H9 (cell line): Measurements from ENCODE around the gene COL8A2. TPM values are rescaled to one million over a fixed set of nuclear protein-coding genes. Genes with fewer than 3 reads are reported as not detected.

Experiments used
- DNase-seq: peaks from one replicate; pipeline ENCODE4 v3.0.0-alpha.2; 2017
- H2AFZ ChIP-seq: one replicate; pipeline ENCODE4 v1.6.1; 2013; ENCODE audit warnings: mild to moderate bottlenecking, low read length, control low read depth, moderate library complexity
- H2AK5ac ChIP-seq: 2 replicates; pipeline ENCODE4 v1.6.1; 2013; ENCODE audit warnings: low read length, control low read depth, mixed read lengths; ENCODE audit not compliant: insufficient read length
- H2BK120ac ChIP-seq: one replicate; pipeline ENCODE4 v1.6.1; 2013; ENCODE audit warnings: low read depth, mild to moderate bottlenecking, low read length, control low read depth, inconsistent platforms; ENCODE audit not compliant: poor library complexity, severe bottlenecking
- H2BK12ac ChIP-seq: 2 replicates; pipeline ENCODE4 v1.6.1; 2013; ENCODE audit warnings: low read length, control low read depth, mixed read lengths, low read depth; ENCODE audit not compliant: insufficient read length
- H2BK15ac ChIP-seq: 2 replicates; pipeline ENCODE4 v1.6.1; 2013; ENCODE audit warnings: low read depth, low read length, control low read depth
- H2BK20ac ChIP-seq: one replicate; pipeline ENCODE4 v1.6.1; 2013; ENCODE audit warnings: low read depth, mild to moderate bottlenecking, low read length, control low read depth, inconsistent platforms; ENCODE audit not compliant: poor library complexity, severe bottlenecking
- H2BK5ac ChIP-seq: 2 replicates; pipeline ENCODE4 v1.6.1; 2013; ENCODE audit warnings: low read length, control low read depth, mixed read lengths; ENCODE audit not compliant: insufficient read length
- H3K14ac ChIP-seq: 2 replicates; pipeline ENCODE4 v1.6.1; 2013; ENCODE audit warnings: low read length, control low read depth; ENCODE audit not compliant: insufficient read depth
- H3K18ac ChIP-seq: 2 replicates; pipeline ENCODE4 v1.6.1; 2013; ENCODE audit warnings: low read depth, mild to moderate bottlenecking, mixed read lengths, low read length, control low read depth; ENCODE audit not compliant: insufficient read length
- H3K23ac ChIP-seq: 2 replicates; pipeline ENCODE4 v1.6.1; 2013; ENCODE audit warnings: low read length, control low read depth, mixed read lengths, low read depth; ENCODE audit not compliant: insufficient read length
- H3K23me2 ChIP-seq: 2 replicates; pipeline ENCODE4 v1.6.1; 2013; ENCODE audit warnings: low read depth, mild to moderate bottlenecking, mixed read lengths, low read length, control low read depth; ENCODE audit not compliant: insufficient read length, poor library complexity, severe bottlenecking
- H3K27ac ChIP-seq: 2 replicates; pipeline ENCODE4 v1.5.1; 2013; ENCODE audit warnings: low read length, control low read depth, mixed read lengths, low read depth; ENCODE audit not compliant: insufficient read length
- H3K27me3 ChIP-seq: 2 replicates; pipeline ENCODE4 v1.6.1; 2013; ENCODE audit warnings: low read length, control low read depth, inconsistent platforms; ENCODE audit not compliant: insufficient read depth
- H3K4ac ChIP-seq: 2 replicates; pipeline ENCODE4 v1.6.1; 2013; ENCODE audit warnings: low read depth, mild to moderate bottlenecking, control low read depth, inconsistent platforms, low read length, moderate library complexity
- H3K4me1 ChIP-seq: 2 replicates; pipeline ENCODE4 v1.6.1; 2013; ENCODE audit warnings: low read length, control low read depth, inconsistent platforms; ENCODE audit not compliant: insufficient read depth
- H3K4me2 ChIP-seq: 2 replicates; pipeline ENCODE4 v1.6.1; 2013; ENCODE audit warnings: low read length, control low read depth, mixed read lengths; ENCODE audit not compliant: insufficient read length, insufficient read depth
- H3K56ac ChIP-seq: 2 replicates; pipeline ENCODE4 v1.6.1; 2013; ENCODE audit warnings: low read depth, mild to moderate bottlenecking, mixed read lengths, low read length, control low read depth; ENCODE audit not compliant: insufficient read length
- H3K79me1 ChIP-seq: 2 replicates; pipeline ENCODE4 v1.6.1; 2013; ENCODE audit warnings: low read depth, mild to moderate bottlenecking, moderate library complexity, low read length, control low read depth, inconsistent platforms; ENCODE audit not compliant: insufficient read depth, poor library complexity, severe bottlenecking
- H3K79me2 ChIP-seq: 2 replicates; pipeline ENCODE4 v1.6.1; 2013; ENCODE audit warnings: low read length, control low read depth, inconsistent platforms; ENCODE audit not compliant: insufficient read depth
- H3K9ac ChIP-seq: 2 replicates; pipeline ENCODE4 v1.6.1; 2013; ENCODE audit warnings: low read length, control low read depth, mixed read lengths; ENCODE audit not compliant: insufficient read length; ENCODE audit errors: extremely low read depth
- H3K9me3 ChIP-seq: one replicate; pipeline ENCODE4 v1.6.1; 2013; ENCODE audit warnings: low read depth, low read length, inconsistent platforms; ENCODE audit not compliant: control insufficient read depth
- H3T11ph ChIP-seq: one replicate; pipeline ENCODE4 v1.6.1; 2013; ENCODE audit warnings: mild to moderate bottlenecking, low read length, control low read depth, inconsistent platforms
- H4K20me1 ChIP-seq: one replicate; pipeline ENCODE4 v1.6.1; 2013; ENCODE audit not compliant: control insufficient read depth, insufficient read length, insufficient read depth
- H4K5ac ChIP-seq: 2 replicates; pipeline ENCODE4 v1.6.1; 2013; ENCODE audit warnings: low read depth, mild to moderate bottlenecking, mixed read lengths, low read length, control low read depth; ENCODE audit not compliant: insufficient read length
- H4K8ac ChIP-seq: replicated peaks from 2 replicates; pipeline ENCODE4 v1.6.1; 2013; ENCODE audit warnings: low read length, control low read depth, mixed read lengths, low read depth; ENCODE audit not compliant: insufficient read length
- H4K91ac ChIP-seq: 2 replicates; pipeline ENCODE4 v1.6.1; 2013; ENCODE audit warnings: low read depth, mild to moderate bottlenecking, moderate library complexity, mixed read lengths, low read length, control low read depth; ENCODE audit not compliant: insufficient read length
- H3K27ac Mint-ChIP-seq, 3 experiments: 2 replicates in 2 of 3; 3 replicates in 1 of 3; pipeline ENCODE4 v1.8.0; 2020 to 2021; ENCODE audit warnings: mixed read lengths in 3 of 3, mild to moderate bottlenecking in 1 of 3, moderate library complexity in 1 of 3
- H3K27me3 Mint-ChIP-seq: 2 replicates; pipeline ENCODE4 v1.8.0; 2021; ENCODE audit warnings: low read depth, mild to moderate bottlenecking, moderate library complexity, mixed read lengths
- H3K36me3 Mint-ChIP-seq, 3 experiments: 2 replicates in 2 of 3; 3 replicates in 1 of 3; pipeline ENCODE4 v1.8.0; 2020 to 2021; ENCODE audit warnings: low read depth in 3 of 3, mixed read lengths in 3 of 3; ENCODE audit not compliant: insufficient read depth in 1 of 3
- H3K4me1 Mint-ChIP-seq, 2 experiments: 2 replicates each; pipeline ENCODE4 v1.8.0; 2020; ENCODE audit warnings: mixed read lengths in 2 of 2
- H3K4me3 Mint-ChIP-seq, 2 experiments: 2 replicates in 1 of 2; 3 replicates in 1 of 2; pipeline ENCODE4 v1.8.0; 2020 to 2021; ENCODE audit warnings: mild to moderate bottlenecking in 2 of 2, mixed read lengths in 2 of 2, moderate library complexity in 1 of 2
- H3K9me3 Mint-ChIP-seq, 2 experiments: 2 replicates in 1 of 2; 3 replicates in 1 of 2; pipeline ENCODE4 v1.8.0; 2020; ENCODE audit warnings: mild to moderate bottlenecking in 2 of 2, mixed read lengths in 2 of 2, moderate library complexity in 1 of 2
- CTCF ChIP-seq: fragments of 200-600 bp; sonication (generic); conservative IDR thresholded peaks from 3 replicates; pipeline ENCODE4 v1.8.0; 2021; ENCODE audit warnings: antibody characterized with exemption, mild to moderate bottlenecking
- WGBS: extraction: QIAGEN DNeasy Blood & Tissue Kit; methylation state at CpG from one replicate; pipeline ENCODE4 v1.1.7; 2013; ENCODE audit warnings: missing lambda C conversion rate, low lambda C conversion rate, mixed read lengths; ENCODE audit not compliant: insufficient read length; ENCODE audit errors: extremely low coverage; 5-methylcytosine and 5-hydroxymethylcytosine counted together
- total RNA-seq: library from RNA; stranded (reverse); gene quantifications from 2 replicates; pipeline ENCODE4 v1.2.1, GENCODE V29; 2021

Gene COL8A2
- total RNA-seq, 1 experiment from 2014 or later = 1.5 TPM

GRCh38 chr1:36097693-36098585 is 27.1 kb downstream of the COL8A2 start:
- no peak overlapping the region for H4K91ac ChIP-seq
- H4K5ac ChIP-seq = no peak overlapping the region
- no peak overlapping the region for H3K4ac ChIP-seq
- H3K23me2 ChIP-seq = no peaks in the 10 kb centered on the region
- peaks cover 6 to 24% (median 17%) of the 10 kb centered on the region in 3 experiments; a peak in 5 of 7 replicates for H3K36me3 Mint-ChIP-seq
- DNase-seq = no peak
- H2BK120ac ChIP-seq = no peak overlapping the region
- H3K79me1 ChIP-seq = no peaks in the 10 kb centered on the region
- H3K79me2 ChIP-seq = no peaks in the 10 kb centered on the region
- H2AK5ac ChIP-seq = no peak overlapping the region
- WGBS = no CpG with 5 or more reads among the region's 33 CpGs
- H2BK12ac ChIP-seq = no peak overlapping the region
- no peaks in the 10 kb centered on the region for H4K20me1 ChIP-seq
- no peak overlapping the region for H2AFZ ChIP-seq
- H3K4me2 ChIP-seq = no peak overlapping the region
- no peaks in the 10 kb centered on the region for H3K27me3 Mint-ChIP-seq
- H4K8ac ChIP-seq = no peak overlapping the region
- no peak overlapping the region for H2BK20ac ChIP-seq
- no peaks in the 10 kb centered on the region for H3K4me1 ChIP-seq
- H3K23ac ChIP-seq = no peak overlapping the region
- no peak overlapping the region for H2BK15ac ChIP-seq
- H3K18ac ChIP-seq = no peak overlapping the region
- no peak overlapping the region for H3K4me3 Mint-ChIP-seq
- no peaks in the 10 kb centered on the region for H3K27me3 ChIP-seq
- no peak overlapping the region for H2BK5ac ChIP-seq
- no peak for TF ChIP-seq CTCF
- no peak overlapping the region for H3K27ac ChIP-seq
- H3K14ac ChIP-seq = no peak overlapping the region
- H3K4me1 Mint-ChIP-seq = peaks cover 16 to 19% of the 10 kb centered on the region in 2 experiments
- H3K9ac ChIP-seq = no peak overlapping the region
- no peak overlapping the region for H3T11ph ChIP-seq
- H3K27ac Mint-ChIP-seq = peak overlapping the region in 2 of 3 experiments; percentile 70 to 85; a peak in 2 of 7 replicates
- no peak overlapping the region for H3K56ac ChIP-seq
- no peaks in the 10 kb centered on the region for H3K9me3 ChIP-seq
- no peaks in the 10 kb centered on the region for H3K9me3 Mint-ChIP-seq
